ENCODE data around the gene DNAJB7.
A peak's percentile ranks its signal among the peaks of the same experiment; 100 is the strongest.
"Not testable (repeated sequence)": the region's sequence is repeated elsewhere in the genome, so short reads cannot be mapped to it uniquely, and the experiment has no call there.

Gene DNAJB7

DNA sequence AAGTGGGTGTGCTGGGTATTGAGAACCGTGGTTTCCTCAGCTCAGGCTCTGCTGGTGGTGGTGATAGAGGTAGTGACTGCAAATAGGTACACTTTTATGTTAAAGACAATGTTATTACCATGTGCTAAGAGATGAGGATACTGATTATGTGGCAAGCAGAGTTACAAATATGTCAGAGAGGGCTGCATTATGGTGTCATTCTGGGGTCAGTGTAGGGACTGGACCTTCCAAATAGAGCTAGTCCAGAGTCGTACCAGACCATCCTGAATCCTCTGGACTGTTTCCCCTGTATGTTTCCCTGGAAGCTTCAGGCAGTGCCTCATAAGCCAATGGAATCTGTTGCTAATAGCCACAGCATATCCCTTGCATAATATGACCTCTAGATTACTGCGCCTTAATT lies at the start of gene DNAJB7:
TSS of gene DNAJB7 (minus strand) at position 101 of the 400 bp plus-strand sequence. CDS start 119 bp downstream, outside the sequence.
- DNase-seq: no peak

DNA sequence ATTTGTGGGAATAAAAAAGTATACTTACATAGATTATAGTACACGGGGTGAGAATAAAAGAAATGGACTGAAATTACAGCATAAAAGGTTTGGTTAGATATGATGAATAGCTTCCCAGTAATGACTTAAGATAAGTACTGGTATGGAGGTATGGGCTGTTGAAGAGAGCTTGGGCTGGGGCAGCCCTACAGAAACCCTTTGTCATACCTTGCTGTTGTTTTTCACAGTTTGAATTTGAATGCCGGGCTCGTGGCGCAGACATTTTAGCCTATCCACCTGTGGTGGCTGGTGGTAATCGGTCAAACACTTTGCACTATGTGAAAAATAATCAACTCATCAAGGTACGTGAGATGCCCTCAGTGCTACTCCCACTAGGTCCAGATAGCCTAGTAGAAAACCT lies 47.0 kb upstream of the DNAJB7 start:
- DNase-seq: no peak

DNA sequence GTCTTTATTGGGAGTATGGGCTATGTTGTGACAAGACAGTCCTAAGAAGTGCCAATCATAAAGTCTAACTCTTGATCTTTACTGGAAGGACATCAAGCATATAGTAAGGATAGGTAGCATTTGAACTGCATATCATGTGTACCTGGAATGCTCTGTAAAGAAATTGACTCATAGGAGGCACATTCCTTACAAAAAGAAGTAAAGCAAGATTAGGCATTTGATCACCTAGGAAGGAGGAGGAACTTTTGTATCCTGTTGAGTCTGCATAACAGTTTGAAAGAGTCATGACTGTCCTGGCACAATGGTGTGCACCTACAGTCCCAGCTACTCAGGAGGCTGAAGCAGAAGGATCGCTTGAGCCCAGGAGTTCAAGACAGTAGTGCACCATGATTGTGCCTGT lies 42.2 kb upstream of the DNAJB7 start:
- DNase-seq: no peak

DNA sequence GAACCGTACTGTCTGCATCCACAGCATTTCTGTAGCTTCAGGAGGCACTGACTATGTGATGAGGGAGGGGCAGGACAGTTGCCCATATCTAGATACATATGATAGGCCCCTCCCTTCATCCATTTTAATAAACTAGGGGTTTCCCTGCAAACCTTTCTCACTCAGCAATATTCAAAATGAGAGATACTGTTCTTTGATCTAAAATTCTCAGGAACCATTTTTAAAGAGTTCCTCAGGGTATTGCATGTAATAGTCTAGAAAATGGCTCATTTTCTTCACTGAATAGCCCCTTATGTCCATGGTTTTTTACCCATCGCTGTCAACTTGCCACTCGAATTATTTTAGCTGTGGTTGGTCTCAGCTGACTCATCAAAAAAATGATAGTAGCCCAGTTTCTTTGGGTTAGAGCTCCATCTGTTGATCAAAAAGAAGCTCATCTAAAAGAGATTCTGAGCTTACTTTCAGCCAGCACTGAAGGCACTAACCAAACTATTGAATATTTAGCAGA lies 37.0 kb upstream of the DNAJB7 start:
- peak in 1 of 2 donors; percentile 70 for DNase-seq

DNA sequence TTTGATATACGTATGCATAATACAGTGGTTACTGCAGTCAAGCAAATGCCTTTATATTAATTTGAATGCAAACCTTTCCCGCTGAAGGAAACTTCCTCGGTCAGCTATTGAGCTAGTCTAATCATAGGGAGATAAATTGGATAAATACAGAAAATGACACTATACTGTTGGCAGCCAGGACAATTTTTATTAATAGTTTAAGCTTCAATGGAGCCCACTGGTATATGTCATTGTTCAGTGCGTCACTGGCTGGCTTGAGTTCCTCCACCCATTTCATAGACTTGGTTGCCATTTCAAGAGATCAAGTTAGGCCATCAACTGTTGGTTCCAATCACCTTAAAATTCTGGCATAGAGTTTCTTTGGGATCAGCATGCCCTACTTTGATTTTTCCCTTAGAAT lies 32.5 kb upstream of the DNAJB7 start:
- no peak for DNase-seq

DNA sequence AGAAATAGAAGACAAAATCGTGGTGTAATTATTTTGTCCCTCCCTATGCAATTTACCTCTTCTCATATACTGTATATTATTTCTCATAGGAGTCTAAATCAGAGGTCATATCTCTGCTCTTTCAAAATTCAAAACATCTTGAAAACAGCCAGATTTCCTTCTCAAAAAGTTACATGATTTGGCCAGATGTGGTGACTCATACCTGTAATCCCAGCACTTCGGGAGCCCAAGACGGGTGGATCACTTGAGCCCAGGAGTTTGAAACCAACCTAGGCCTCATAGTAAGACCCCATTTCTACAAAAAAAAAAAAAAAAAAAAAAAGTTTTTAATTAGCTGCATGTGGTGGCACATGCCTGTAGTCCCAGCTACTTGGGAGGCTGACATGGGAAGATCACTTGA lies 29.0 kb upstream of the DNAJB7 start:
- no peak for DNase-seq

DNA sequence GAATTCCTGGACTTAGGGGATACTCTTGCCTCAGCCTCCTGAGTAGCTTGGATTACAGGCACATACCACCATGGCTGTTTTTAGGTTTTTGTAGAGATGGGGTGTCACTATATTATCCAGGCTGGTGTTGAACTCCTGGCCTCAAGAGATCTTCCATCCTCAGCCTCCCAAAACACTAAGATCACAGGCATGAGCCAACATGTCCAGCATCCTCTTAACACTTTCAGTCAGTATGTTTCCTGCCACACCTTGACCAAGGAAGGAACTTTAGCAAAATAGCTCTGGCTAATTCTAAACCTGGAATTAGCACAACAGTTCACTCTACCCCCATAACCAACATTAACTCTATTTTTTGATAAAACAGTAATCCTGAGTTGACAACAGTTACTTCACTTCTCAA lies 27.2 kb upstream of the DNAJB7 start:
- no peak for DNase-seq

DNA sequence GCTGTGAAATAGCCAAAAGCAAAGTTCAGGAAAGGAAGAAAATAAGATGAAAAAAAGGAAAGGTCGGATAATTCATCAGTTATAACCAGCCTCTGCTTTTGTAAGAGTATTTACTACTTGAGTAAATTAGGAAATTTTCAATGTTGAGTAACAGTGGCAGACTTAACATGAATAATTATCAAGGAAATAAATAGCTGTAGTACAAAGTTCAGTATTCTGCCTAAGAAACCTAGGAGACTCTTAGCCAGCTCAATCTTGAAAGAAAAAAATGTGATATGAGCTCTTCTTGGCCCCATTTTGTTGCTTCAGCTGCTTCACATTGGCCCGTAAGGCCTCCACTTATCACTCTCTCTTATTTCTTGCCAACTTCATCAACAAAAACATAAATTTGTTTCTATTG lies 17.0 kb upstream of the DNAJB7 start:
- DNase-seq: no peak

DNA sequence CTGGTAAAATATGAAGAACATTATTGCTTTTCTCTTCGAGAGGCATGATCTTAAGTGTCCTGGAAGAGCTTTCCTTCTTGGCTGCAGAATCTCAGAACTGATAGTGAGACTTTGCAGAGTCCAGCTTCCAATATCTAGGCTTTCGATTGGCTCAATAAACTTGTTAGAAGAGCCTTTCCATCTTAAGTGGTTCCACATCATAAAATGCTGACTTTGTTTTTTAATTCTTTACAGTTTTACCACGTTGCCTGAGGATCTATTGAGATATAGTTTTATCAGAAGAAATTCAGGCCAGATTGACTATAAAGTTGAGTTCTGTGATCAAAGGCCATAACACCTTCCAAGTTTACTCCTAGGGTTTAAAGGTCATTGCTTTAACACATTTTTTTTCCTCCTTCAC lies 15.6 kb upstream of the DNAJB7 start:
- DNase-seq: no peak

DNA sequence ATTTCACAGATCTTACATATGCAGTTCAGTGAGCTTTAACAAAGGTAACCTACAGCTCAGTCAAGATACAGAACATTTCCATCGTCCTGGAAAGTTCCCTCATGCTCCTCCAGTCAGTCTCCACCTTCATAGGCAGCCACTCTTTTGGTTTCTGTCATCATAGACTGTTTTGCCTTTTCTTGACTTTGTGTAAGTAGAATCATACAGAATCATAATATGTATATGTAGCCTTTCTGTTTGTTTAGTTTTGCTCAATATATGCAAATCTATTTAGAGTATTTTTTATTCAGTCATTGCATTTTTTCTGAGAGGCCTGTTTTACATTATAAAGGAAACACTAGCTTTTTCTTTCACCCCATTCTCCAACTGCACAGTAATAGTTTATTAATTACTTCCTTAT lies 15.0 kb upstream of the DNAJB7 start:
- DNase-seq: no peak

DNA sequence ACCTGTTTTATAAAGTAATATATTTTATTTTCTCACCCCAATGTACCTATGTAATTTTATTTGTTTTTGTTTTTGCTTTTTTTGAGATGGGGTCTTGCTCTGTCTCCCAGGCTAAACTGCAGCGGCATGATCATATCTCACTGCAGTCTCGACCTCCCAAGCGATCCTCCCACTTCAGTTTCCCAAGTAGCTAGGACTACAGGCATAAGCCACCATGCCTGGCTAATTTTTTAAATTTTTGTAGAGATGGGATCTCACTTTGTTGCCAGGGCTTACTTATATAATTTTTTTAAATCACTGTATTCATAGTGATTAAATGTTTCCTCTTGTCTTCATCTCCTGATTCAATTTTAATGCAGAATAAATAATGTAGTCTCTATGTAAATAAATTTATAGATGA lies 13.2 kb upstream of the DNAJB7 start:
- DNase-seq: no peak

DNA sequence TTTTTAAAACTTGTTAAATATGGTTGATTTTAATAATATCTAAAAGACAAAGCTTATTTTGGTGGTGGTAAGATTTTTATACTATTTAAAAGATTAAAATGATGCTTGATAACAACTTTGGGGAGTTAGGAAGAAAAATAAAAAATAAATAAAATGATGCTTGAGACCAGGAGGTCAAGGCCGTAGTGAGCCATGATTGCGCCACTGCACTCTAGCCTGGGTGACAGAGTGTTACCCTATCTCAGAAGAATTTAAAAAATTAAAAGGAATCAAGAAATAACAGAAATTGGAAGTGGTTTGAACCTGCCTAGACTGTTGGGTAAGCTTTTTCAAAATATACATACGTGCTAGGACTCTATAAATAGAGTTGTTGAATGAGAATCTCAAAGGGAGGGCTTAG lies 12.1 kb upstream of the DNAJB7 start:
- DNase-seq: no peak

DNA sequence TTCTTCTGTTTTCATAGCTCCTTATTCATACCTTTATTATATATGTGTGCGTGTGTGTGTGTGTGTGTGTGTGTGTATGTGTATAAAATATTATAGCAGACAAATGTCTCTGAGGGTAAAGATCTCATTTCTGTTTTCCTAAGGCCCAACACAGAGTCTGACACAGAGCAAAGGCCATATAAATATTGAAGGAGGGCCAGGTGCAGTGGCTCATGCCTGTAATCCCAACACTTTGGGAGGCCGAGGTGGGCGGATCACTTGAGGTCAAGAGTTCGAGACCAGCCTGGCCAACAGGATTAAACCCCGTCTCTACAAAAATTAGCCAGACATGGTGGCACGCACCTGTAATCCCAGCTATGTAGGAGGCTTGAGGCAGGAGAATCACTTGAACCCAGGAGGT lies 6.5 kb upstream of the DNAJB7 start:
- DNase-seq: not testable (repeated sequence)

DNA sequence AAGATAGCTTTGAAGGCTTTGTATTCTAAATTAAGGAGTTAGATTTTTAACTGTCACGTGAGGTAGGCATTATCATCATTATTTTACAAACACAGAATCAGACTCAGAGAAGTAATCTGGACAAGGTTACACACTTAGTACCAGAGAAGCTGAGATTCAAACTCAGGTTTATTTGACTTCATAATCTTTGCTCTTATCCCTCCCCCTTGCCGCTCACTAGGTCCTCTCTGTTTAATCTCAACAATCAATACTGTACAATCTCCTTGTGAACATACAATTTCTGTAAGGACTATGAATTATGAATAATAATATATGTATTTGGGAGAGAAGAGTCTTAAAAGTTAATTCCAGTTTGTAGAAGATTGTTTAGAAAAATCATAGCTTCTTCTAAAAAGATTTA lies 5.2 kb upstream of the DNAJB7 start:
- DNase-seq: no peak

DNA sequence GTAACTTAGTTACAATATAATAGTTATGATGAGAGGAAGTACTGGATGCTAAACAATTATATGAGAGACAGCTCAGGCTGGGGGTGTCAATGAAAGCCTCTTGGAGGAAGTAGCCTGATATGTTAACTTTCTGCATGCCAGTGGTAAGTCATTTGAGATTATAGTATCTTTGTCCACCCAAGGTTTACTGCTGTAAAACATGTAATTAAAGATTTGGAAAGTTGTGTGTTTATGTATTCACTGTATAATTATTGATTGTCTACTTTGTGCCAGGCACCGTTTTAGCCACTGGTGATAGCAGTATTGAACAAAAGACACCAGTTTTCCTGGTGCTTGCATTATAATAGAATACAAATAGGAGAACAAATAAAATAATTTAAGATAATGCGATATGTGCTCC lies 624 bp upstream of the DNAJB7 start:
- no peak for DNase-seq

DNA sequence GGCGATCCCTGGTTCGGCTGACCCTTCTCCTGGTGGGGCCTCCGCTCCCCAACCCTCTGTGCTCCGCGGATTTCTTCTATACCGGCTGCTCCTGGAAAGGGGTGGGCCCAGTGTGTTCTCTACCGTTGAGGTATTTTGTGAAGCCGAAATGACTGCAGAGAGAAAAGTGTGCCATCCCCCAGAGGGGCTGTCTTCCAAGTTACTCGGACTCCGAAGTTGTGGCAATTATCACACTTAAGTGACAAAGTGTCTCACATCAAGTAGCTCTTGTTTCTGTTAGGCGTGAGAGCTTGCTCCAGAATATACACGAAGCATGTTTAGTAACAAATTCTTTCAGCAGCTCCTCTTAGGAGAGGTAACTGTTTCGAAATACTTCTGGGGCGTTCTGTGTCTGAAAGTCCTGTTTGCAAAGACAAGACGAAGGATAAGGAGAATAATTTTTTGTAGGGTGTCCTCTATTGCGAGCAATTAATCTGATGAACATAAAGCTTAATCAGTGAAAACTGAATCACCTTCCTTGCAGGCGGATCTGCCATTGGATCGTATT lies 4.5 kb downstream of the DNAJB7 start:
- no peak for DNase-seq

DNA sequence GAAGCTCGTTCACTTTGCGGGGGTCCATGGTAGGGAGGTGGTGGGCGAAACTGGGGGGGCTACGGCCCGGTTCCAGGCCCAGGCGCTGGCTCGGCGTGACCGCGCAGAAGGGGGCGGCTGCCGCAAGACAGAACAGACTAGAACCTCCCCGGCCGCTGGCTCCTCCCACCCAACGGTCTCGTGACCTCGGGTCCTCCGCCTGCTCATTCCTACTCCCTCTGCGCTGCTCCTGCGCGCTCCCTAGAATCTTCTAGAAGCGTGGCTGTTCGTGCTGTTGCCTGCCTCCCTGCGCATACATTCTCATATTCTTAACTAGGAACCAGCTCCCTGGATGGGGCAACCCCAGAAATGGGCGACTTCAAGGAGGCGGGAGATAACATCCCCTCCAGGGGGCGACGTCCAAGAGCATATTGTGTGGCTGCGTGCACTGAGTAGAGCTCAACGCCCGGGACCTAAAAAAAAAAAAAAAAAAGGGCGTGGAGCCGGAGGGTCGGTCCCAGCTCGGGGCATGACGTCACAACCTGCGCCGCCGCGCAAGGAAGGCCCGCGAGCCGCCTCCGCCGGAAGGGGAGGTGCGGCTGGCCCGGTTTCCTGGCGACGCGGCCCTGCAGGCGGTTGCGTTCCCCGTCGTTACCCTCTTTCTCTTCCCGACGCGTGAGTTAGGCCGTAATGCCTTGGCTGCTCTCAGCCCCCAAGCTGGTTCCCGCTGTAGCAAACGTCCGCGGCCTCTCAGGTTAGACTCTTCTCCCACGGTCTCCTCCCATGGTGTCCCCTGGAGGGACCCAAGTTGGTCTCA lies 5.2 kb downstream of the DNAJB7 start, which contains the start of the genes ST13 and XPNPEP3:
TSS of gene ST13 (minus strand) at position 127 of the 796 bp plus-strand sequence. CDS start at position 28, 99 bp downstream.
TSS of gene XPNPEP3 (plus strand) at position 636 of the 796 bp plus-strand sequence. CDS start at position 670, 34 bp downstream.
- DNase-seq: peak; percentile 97

DNA sequence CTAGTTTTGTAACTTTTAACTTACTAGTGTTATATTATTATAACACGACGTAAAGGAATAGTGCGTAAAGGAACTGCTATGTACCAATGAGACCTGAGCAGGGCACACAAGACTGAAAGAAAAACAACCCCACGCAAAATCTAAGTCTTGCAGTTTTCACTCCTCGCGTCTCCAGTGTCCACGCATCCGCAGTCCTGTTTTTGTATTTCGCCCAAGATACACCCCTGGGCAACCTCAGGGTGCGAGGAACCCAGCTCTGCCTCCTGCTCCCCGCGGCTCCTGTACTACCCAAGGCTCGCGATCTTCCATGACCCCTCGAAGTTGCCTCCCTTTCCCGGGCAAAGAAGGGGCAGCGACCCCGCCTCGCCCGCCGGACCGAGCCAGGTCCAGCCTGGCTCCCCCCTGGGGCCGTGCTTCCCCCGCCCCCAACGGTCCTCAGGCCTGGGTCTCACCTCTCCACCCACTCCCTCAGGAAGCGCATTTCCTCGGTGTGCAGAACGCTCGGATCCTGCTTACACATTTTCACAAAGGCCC lies 5.9 kb downstream of the DNAJB7 start:
- peak in 1 of 2 donors; percentile 21 for DNase-seq

DNA sequence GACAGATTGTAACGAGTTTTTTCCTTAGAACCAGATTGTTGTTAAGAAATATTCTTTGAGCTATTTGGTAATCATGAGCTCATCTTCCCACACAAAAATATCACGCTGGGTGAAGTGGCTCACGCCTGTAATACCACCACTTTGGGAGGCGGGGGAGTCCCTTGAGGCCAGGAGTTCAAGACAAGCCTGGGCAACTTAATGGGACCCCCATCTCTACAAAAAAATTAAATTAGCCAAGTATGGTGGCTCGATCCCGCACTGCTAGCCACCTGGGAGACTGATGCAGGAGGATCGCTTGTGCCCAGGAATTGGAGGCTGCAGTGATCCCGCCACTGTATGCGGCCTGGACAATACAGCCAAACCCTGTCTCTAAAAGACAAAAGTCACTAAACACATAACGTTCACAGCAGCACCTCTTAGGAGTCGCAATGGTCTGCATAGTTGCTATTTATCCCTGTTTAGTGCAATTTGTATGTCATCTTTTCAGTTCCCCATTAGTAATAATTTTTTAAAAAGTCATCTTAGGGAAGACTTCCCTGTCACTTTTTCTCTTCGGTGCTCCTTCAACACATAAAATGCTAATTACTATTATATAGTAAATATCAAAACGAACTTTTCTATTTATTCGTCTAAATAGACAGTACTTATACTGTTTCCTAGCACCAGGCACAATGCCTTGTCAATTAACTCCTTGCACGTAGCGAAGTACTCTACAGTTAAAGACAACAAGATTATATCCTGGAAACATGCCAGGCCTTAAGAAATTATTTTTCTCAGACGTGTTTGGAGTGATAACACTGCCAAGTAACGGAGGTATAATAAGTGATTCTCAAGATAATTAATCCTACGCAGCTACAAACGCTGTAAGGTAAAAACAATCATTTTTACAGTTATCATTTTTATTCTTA lies 6.6 kb downstream of the DNAJB7 start:
- DNase-seq: peak in 1 of 2 donors; percentile 8

DNA sequence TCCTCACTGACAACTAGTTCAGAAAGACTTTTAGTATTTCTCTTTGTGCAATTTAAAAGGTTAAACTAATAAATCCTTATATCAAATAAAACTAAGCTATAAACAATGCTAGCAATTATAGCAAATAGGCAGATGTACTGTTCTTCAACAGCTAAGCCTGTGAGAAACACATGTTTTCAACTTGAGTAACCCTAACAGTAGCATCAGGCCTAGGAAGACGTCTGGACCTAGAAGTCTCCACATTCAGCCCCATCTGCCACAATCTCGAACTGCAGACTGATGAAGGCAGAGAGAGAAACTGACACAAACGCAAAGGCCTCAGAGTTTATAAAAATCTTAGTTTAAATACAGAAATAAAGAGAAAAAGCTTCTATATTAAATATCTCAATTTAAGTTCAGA lies 8.0 kb downstream of the DNAJB7 start:
- no peak for DNase-seq

DNA sequence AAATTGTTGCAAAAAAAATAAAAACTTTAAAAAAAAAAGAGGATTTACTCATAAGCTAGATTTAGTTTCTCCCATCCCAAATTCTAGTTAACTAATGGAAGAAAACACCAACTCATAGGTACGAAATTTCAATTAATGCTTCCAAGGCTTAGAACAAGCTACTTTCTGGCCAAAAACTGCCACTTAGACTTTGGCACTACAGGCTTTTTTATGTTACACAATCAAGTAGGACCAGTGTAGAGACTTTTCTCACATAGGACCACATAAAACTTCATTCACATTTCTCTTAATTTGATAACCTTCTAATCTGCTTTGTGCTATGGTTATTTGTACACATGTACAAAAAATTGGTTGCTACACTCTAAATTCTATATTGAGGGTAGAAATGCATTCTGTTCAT lies 8.6 kb downstream of the DNAJB7 start:
- no peak for DNase-seq

DNA sequence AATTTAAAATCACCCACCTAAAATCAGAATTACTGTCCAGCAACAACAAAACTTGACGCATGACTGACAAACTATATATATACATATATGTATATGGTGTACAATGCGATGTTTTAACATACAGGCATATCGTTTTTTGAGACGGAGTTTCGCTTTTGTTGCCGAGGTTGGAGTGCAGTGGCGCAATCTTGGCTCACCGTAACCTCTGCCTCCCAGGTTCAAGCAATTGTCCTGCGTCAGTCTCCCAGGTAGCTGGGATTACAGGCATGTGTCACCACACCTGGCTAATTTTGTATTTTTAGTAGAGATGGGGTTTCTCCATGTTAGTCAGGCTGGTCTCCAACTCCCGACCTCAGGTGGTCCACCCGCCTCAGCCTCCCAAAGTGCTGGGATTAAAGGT lies 16.1 kb downstream of the DNAJB7 start:
- not testable (repeated sequence) for DNase-seq

DNA sequence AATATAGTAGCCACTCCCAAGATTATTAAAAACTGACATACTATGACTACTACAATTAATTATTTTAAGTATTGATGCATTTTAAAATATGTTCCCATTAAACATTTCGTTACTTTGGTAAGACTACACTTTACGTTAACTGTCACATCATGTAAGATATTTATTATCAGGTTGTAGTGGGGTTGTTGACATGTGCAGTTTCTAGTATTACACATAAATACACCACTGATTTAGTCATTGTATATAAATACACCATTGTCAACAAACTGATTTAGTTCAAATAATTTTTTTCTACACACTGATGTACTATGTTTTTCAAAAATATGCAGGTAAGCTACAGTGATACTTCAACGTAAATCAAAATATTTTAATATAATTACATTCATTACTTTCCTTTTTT lies 17.0 kb downstream of the DNAJB7 start:
- no peak for DNase-seq
